GM18907 (cell line): ENCODE results near the gene TMEM184A.
A peak's percentile ranks its signal among the peaks of the same experiment; 100 is the strongest.

ENCODE experiments used
- ATAC-seq: cut with Tn5 transposase; IDR thresholded peaks from one replicate; pipeline ENCODE4 v1.9.1; 2021; ENCODE audit warnings: mild to moderate bottlenecking, moderate library complexity; ENCODE audit not compliant: unreplicated experiment

Gene TMEM184A

GRCh38 chr7:1505731-1506550 is 50.1 kb downstream of the TMEM184A start:
- no peak for ATAC-seq

- ATAC-seq: peak; percentile 86
Measured at GRCh38 chr7:1503816-1504775, 51.9 kb downstream of the TMEM184A start, which contains the start of gene INTS1. Gene INTS1 (minus strand): TSS chr7:1504389. CDS start chr7:1503960, 429 bp downstream.

- no peak for ATAC-seq
Measured at GRCh38 chr7:1503390-1503789, 52.6 kb downstream of the TMEM184A start.

- no peak for ATAC-seq
Measured at GRCh38 chr7:1502845-1503244, 53.2 kb downstream of the TMEM184A start.

GRCh38 chr7:1501487-1502270 is 54.3 kb downstream of the TMEM184A start:
- no peak for ATAC-seq

GRCh38 chr7:1500064-1500807 is 55.8 kb downstream of the TMEM184A start:
- ATAC-seq: no peak

- ATAC-seq: no peak
Measured at GRCh38 chr7:1499367-1500029, 56.5 kb downstream of the TMEM184A start.

- no peak for ATAC-seq
Measured at GRCh38 chr7:1498370-1499305, 57.4 kb downstream of the TMEM184A start.

- ATAC-seq: no peak
Measured at GRCh38 chr7:1497293-1497927, 58.6 kb downstream of the TMEM184A start.

- no peak for ATAC-seq
Measured at GRCh38 chr7:1496531-1497292, 59.3 kb downstream of the TMEM184A start.

- ATAC-seq: no peak
Measured at GRCh38 chr7:1495564-1496242, 60.3 kb downstream of the TMEM184A start.

GRCh38 chr7:1494866-1495563 is 61.0 kb downstream of the TMEM184A start:
- no peak for ATAC-seq

- no peak for ATAC-seq
Measured at GRCh38 chr7:1494447-1494846, 61.6 kb downstream of the TMEM184A start.

- no peak for ATAC-seq
Measured at GRCh38 chr7:1493571-1493970, 62.4 kb downstream of the TMEM184A start.

GRCh38 chr7:1493129-1493528 is 62.9 kb downstream of the TMEM184A start:
- ATAC-seq: no peak

GRCh38 chr7:1492640-1493039 is 63.4 kb downstream of the TMEM184A start:
- no peak for ATAC-seq
